Right cardiac atrium (tissue), 5 donors: ENCODE results near the gene AGPAT2. TPM values are rescaled to one million over a fixed set of nuclear protein-coding genes. Genes with fewer than 3 reads are reported as not detected.
A peak's percentile ranks its signal among the peaks of the same experiment; 100 is the strongest.

Experiments
- ATAC-seq, 2 donors: fragments of 200-7000 bp; cut with Tn5 transposase; one replicate each; pipeline versions ENCODE4 v1.8.0 to v1.9.1; 2020; ENCODE audit warnings: moderate library complexity in 2 of 2, mild to moderate bottlenecking in 1 of 2
- DNase-seq, 3 donors: peaks; one replicate each; pipeline ENCODE4 v3.0.0-alpha.2; 2020
- H3K27ac ChIP-seq: one replicate; pipeline ENCODE4 v1.5.1; 2013; ENCODE audit warnings: mild to moderate bottlenecking, low read length, control low read depth, moderate library complexity
- H3K27me3 ChIP-seq: one replicate; pipeline ENCODE4 v1.6.1; 2013; ENCODE audit not compliant: control insufficient read depth, insufficient read depth
- H3K4me1 ChIP-seq: one replicate; pipeline ENCODE4 v1.6.1; 2013; ENCODE audit warnings: low read length; ENCODE audit not compliant: control insufficient read depth, insufficient read depth
- H3K4me3 ChIP-seq: one replicate; pipeline ENCODE4 v1.5.1; 2013; ENCODE audit warnings: low read length, control low read depth
- H3K9me3 ChIP-seq: one replicate; pipeline ENCODE4 v1.6.1; 2013; ENCODE audit warnings: low read length; ENCODE audit not compliant: control insufficient read depth
- WGBS: extraction: QIAGEN DNeasy Blood & Tissue Kit; methylation state at CpG from one replicate; pipeline ENCODE4 v1.1.7; 2013; 5-methylcytosine and 5-hydroxymethylcytosine counted together
- intact Hi-C, 4 donors: fragments of 100-400 bp; cut with DNase I; formaldehyde crosslinking; loops; one replicate each; pipeline versions ENCODE4 v1.11.0 to v1.14.0; 2022 to 2023
- polyA plus RNA-seq: library from polyadenylated mRNA; stranded (reverse); fragments of 200-250 nt; gene quantifications from one replicate; pipeline ENCODE4 v1.2.3, GENCODE V29; 2013
- total RNA-seq, 4 donors: library from RNA; stranded (reverse); fragmentation: NEBNext Ultra II Directional; extraction: Animal tissue kit (Norgen Biotek cat#: 25700); gene quantifications; one replicate each; pipeline ENCODE4 v1.2.1, GENCODE V29; 2021
- donor health status: healthy with polysubstance abuse.
- donor health status: DM: no; HTN: yes; CAD: no.
- donor health status: DM: no; HTN: no; CAD: no.
- donor health status: DM: no; HTN: yes; CAD: no; lungs with severe emphysema.
- donor health status: DM: yes; HTN: yes; CAD: no.

Gene AGPAT2
- total and polyA plus RNA-seq, 5 donors = 63.0 to 149 (median 70.9) TPM

DNA sequence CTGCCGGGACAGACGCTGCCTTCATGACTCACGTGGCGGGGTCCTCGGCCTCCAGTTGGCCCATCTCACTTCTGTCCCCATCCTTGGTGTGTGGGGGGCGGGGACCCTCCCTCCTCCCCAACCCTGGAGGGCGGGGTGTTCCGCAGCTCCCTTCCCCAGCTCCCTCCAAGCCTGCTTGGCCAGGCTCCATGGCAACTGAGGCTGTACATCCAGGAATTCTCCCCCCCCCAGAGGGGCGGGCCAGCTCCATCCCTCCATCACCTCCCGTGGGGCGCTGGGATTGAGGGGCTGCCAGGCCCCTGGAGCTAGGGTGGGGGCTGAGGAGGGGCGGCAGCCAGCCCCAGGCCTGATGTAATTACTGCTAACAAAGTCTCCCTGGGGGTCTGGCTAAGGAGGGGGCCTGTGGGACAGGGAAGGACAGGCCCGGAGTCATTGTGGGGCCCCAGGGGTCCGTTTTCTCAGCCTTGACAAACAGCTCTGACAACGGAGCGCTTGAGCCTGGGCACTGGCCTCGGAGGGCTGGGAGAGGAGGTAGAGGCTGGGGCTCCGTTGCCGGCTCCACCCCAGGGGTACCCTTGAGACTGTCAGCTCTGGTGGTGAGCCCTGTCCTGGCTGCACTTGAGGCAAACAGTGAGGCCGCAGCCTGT lies 33.1 kb upstream of the AGPAT2 start:
- peak; percentile 15 to 24 for ATAC-seq
- no peak overlapping the region for H3K4me3 ChIP-seq
- peaks cover 4% of the 10 kb centered on the region for H3K4me1 ChIP-seq

DNA sequence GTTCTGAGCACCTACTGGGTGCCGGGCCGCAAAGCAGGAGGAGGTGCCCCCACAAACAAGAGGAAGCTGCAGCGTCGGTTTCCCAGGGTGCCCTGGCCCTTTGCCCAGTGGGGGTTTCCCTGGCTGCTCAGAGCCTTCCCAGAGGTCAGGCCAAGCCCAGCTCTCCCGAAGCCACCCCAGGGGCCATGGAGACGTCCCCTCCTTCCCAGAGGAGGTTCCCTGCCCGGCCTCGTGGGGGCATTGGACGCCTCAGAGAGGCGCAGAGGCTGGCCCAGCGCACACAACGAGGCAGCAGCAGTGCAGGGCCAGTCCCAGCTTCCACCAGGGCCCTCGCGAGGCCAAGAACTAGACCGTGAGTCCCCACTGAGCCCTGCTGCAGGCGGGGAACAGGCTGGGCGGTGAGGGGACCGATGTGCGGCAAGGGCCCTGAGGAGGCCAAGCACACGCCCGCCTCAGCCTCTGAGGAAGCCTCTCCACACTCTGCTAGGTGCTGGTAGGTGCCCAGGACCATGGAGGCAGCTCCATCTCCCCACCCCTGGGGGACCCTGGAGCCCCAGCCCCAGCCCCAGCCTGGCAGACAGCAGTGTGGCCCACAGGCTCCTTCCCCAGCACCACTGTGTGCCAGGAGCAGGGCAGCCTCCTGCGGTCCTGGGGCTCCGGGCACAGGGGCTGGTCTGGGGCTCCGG lies 32.1 kb upstream of the AGPAT2 start:
- intact Hi-C loops = no loop called here
- WGBS = 57% methylated on average over 24 of the region's 24 CpGs
- ATAC-seq (peak in 1 of 2 donors; percentile 2), DNase-seq (peak in 2 of 3 donors; percentile 78 to 79)
- no peak overlapping the region for H3K27ac ChIP-seq
- H3K4me3 ChIP-seq = no peak overlapping the region
- H3K27me3 ChIP-seq = no peaks in the 10 kb centered on the region
- H3K9me3 ChIP-seq = no peaks in the 10 kb centered on the region
- peaks cover 4% of the 10 kb centered on the region for H3K4me1 ChIP-seq

More for the DNA sequence above, 33.1 kb upstream of the AGPAT2 start:
- WGBS = 35% methylated on average over 20 of the region's 20 CpGs
- Histone ChIP-seq H3K9me3 (no peaks in the 10 kb centered on the region), H3K27me3 (no peaks in the 10 kb centered on the region), H3K27ac (peak overlapping the region; percentile 40)
- peak; percentile 79 to 89 (median 89) for DNase-seq
- intact Hi-C loops = no loop called here

DNA sequence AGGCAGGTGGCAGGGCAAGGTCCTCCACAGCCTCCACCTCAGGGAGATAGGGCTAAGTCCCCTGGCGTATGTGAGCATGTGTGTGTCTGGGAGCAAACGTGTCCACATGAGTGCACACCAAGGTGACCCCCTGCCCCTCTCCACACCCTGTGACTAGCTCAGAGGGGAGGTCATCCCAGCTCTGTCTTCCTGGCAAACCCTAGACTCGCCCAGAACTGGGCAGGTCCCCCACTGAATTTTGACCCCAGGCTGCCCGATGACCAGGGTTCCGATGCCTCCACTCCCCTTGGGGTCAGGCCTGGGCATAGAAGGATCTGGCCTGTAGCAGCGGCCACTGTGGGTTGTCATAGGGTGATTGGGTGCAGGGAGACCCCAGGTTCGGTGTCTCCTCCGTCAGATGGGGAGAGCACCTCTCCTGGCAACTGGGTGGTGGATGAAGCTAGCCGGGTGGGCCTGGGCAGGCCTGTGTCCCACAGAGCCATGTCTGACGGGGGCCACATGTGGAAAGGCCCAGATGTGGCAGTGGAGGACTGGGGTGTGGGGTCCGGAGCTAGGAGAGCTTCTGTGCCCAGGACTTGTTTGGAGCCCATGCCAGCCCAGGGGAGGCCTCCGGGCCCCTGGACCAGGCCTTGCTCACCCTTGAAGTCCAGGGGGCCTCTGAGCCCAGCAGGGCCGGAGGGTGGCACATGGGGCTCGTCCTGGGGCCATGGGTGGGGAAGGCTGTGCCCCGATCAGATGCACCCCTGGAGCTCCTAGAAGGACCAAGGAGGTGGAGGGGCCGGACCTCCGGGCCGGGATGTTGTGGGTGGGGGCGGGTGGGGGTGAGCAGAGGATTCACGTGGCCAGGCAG lies 31.3 kb upstream of the AGPAT2 start:
- ATAC-seq (no peak), DNase-seq (no peak)
- no peaks in the 10 kb centered on the region for H3K9me3 ChIP-seq
- H3K4me3 ChIP-seq = no peak overlapping the region
- intact Hi-C loops = no loop called here
- 78% methylated on average over 20 of the region's 20 CpGs for WGBS
- H3K27me3 ChIP-seq = no peaks in the 10 kb centered on the region
- no peak overlapping the region for H3K27ac ChIP-seq
- H3K4me1 ChIP-seq = peaks cover 4% of the 10 kb centered on the region

DNA sequence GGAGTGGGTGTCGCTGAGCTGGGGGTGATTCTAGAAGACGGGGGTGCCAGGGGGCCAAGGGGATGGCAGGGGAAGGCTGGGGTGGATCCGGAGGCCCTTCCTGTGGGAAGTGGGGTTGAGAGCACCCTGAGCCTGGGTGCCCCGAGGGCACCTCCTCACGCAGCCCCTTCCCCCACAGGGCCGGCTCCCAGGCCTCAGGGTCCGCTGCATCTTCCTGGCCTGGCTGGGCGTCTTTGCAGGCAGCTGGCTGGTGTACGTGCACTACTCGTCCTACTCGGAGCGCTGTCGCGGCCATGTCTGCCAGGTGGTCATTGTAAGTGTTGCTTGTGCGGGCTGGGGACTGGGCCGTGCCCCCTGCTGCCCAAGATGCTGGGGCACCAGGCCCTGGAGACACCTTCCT lies 30.1 kb upstream of the AGPAT2 start:
- Histone ChIP-seq H3K27ac (no peak overlapping the region), H3K9me3 (no peaks in the 10 kb centered on the region), H3K27me3 (no peaks in the 10 kb centered on the region), H3K4me3 (no peak overlapping the region), H3K4me1 (peaks cover 4% of the 10 kb centered on the region)
- ATAC-seq = no peak
- intact Hi-C loops = no loop called here
- peak in 1 of 3 donors; percentile 64 for DNase-seq
- WGBS = 82% methylated on average over 16 of the region's 16 CpGs

DNA sequence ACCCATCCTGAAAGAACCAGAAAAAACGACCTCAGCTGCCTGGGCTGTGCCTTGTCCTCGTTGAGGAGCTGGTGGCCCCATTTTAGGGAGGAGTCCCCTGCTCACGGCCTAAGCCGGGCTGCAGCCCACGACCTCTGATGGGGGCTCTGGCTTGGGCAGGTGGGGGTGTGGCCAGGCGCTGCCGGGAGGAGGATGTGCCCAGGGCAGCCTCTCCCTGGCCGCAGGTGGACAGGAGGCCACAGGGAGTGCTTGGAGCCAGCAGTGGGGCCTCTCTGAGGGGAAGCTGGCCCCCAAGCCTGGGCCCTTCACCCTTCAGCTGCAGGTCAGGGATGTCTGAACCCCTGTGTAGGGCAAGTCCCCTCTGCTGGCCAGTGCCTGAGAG lies 27.6 kb upstream of the AGPAT2 start:
- Histone ChIP-seq H3K4me3 (no peak overlapping the region), H3K9me3 (no peaks in the 10 kb centered on the region), H3K4me1 (no peaks in the 10 kb centered on the region), H3K27me3 (no peaks in the 10 kb centered on the region), H3K27ac (peak overlapping the region; percentile 89)
- intact Hi-C loops = no loop called here
- DNase-seq (no peak), ATAC-seq (peak; percentile 3 to 24)
- 52% methylated on average over 8 of the region's 8 CpGs for WGBS

DNA sequence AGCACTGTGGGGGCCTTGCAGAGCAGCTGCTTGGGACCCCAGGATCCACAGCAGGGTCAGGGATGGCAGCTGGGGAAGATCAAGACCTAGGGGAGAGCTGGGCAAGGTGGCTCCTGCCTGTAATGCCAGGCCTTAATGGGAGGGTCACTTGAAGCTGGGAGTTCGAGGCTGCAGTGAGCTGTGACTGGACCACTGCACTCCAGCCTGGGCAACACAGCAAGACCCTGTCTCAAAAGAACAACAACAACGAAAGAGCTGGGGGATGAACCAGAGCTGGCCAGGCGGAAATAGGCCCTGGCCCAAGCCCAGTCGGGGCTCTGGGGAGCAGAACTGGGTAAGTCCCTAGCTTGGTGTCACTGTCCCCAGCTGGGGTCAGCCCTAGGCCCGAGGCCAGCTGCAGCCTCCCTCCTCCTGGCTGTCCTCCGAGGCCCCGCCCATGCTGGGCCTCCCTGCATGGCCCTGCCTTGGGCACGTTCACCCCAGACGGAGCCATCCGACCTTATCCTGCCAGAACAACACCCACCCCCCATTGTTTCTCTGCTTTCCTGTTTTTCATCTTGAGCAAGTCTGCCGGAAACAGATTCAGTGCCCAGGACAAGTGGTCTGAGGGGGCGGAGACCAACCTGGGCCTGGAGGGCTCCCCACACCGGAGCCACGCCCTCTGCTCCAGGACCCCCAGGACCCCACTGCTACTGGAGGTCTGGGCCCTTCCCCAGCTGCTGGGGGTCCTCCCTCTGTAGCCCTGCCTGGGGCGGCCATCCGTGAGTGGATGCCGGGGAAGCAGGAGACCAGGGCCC lies 27.0 kb upstream of the AGPAT2 start:
- ATAC-seq (peak; percentile 66 to 75), DNase-seq (peak; percentile 73 to 87 (median 85))
- no peak overlapping the region for H3K4me3 ChIP-seq
- intact Hi-C loops = no loop called here
- H3K9me3 ChIP-seq = no peaks in the 10 kb centered on the region
- WGBS = 49% methylated on average over 17 of the region's 17 CpGs
- H3K4me1 ChIP-seq = no peaks in the 10 kb centered on the region
- no peaks in the 10 kb centered on the region for H3K27me3 ChIP-seq
- peak overlapping the region; percentile 89 for H3K27ac ChIP-seq

DNA sequence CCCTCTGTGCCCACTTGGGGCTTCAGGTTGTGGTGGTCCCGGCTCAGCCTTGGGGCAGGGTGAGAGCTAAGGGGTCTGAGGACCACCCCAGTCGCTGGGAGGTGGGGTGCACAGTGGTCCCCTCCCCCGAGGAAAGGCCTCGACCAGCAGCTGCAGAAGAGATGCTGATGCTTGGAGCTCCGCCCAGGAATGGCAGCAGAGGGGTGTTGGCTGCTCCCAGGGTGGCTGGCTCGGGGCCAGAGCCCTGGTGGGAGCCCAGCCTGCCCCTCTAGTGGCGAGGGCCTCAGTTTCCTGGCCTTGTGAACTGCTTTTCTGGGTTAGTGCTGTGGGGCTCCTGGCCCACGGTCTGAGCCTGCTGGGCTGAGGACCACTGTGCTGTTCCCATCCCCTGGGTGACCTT lies 26.3 kb upstream of the AGPAT2 start:
- peak overlapping the region; percentile 63 for H3K27ac ChIP-seq
- 28% methylated on average over 8 of the region's 8 CpGs for WGBS
- no peaks in the 10 kb centered on the region for H3K9me3 ChIP-seq
- peak; percentile 68 to 85 (median 76) for DNase-seq
- H3K4me1 ChIP-seq = no peaks in the 10 kb centered on the region
- intact Hi-C loops = no loop called here
- H3K4me3 ChIP-seq = peak overlapping the region; percentile 82
- peak; percentile 5 to 6 for ATAC-seq
- no peaks in the 10 kb centered on the region for H3K27me3 ChIP-seq

DNA sequence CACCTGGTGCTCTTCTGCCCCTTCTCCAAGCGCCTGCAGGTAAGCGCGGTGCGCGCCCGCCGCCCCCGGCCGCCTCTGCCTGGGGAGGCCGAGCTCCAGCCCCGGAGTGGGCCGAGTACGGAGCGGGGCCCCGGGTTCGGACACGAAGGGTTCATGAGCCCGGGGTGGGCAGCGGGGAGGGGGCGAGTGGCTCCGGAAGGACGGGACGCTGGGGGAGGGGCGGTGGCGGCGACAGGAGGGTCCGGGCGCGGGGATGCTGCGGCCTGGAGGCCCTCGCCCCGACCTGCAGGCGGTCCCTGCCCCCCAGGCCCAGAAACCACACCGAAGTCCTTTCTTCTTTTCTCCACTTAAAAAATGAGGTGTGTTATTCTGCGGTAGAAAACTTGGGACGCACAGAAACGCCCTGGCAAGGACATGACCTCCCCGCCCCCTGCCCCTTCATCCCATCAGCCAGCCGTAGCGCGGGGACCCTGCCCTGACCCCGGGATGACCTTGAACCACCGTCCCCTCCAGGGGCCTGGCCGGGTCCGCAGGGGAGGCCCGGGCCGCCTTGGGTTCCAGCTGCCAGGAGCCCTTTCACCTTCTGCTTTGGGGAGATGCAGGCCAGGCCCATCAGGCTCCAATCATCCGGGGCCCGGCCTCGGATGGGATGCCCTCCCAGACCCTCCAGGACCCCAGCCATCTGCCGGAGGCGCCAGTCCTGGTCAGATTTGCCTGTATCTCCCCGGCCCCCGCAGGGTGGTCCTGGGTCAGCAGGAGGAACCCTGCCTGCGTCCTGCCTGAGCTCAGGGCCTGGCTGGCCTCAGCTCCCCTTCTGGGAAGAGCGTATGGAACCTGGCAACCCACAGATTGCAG lies 25.7 kb upstream of the AGPAT2 start:
- H3K27ac ChIP-seq = peak overlapping the region; percentile 43
- H3K4me3 ChIP-seq = peak overlapping the region; percentile 82
- ATAC-seq (peak in 1 of 2 donors; percentile 3), DNase-seq (peak in 1 of 3 donors; percentile 66)
- WGBS = 3% methylated on average over 56 of the region's 56 CpGs
- intact Hi-C loops = no loop called here
- H3K27me3 ChIP-seq = no peaks in the 10 kb centered on the region
- H3K9me3 ChIP-seq = no peaks in the 10 kb centered on the region
- H3K4me1 ChIP-seq = no peaks in the 10 kb centered on the region

DNA sequence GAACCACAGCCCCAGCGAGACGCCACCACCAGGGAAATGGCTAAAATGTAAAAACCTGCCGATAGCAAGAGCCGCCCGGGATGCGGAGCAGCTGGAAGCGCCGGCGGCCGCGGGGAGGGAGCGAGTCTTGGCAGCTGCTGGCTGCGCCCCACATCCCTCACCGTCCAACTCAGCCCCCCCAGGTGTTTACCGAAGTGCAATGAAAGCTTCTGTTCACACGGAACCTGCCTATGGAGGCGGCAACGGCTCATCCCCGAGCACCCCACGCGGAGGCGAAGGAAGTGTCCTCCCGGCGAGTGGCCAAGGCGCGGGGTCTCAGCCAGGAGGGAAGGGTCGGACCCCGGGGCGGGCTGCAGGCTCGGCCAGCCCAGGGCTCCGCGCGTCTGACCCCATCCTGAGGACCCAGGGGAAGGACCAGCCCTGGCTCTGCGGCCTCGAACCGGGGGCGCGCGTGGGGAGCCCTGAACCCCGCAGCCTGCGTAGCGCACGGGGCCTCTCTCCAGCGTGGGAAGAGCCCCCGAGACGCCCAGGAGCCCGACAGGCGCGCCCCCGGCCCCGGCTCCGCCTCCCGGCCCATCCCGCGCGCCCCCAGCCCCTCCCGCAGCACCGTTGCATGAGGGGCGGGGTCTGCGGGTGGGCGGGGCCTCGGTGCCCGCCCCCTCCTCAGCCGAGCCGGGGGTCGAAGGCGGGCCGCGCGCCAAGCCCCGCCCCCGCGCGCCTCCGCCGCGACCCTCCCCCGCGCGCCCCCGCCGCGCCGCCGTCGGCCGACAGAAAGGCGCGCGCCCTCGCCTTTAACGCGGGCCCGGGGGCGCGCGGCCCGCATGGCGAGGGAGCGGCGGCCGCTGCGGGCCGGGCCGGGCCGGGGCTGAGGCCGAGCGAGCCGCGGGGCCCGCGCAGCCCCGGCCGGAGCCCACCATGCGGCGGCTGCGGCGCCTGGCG lies 24.8 kb upstream of the AGPAT2 start, which contains the start of gene DIPK1B:
TSS of gene DIPK1B (plus strand) at position 822 of the 939 bp plus-strand sequence. CDS start at position 916, 94 bp downstream.
- no peaks in the 10 kb centered on the region for H3K9me3 ChIP-seq
- H3K4me3 ChIP-seq = peak within 1 kb of the TSS; percentile 82
- ATAC-seq = peak in 1 of 2 donors; percentile 1
- no peaks in the 10 kb centered on the region for H3K4me1 ChIP-seq
- peak; percentile 36 to 79 (median 70) for DNase-seq
- WGBS = 2% methylated on average over 112 of the region's 119 CpGs
- H3K27me3 ChIP-seq = no peaks in the 10 kb centered on the region
- peak within 1 kb of the TSS; percentile 43 for H3K27ac ChIP-seq
- intact Hi-C loops = no loop called here
